ENCODE data around the gene PCSK6.

The PCSK6 gene

GRCh38 chr15:101391431-101391830 lies 98.1 kb downstream of the PCSK6 start:
- DNase-seq (ENCODE audit: low read depth) = no peak
- TF ChIP-seq, protein P1, sequence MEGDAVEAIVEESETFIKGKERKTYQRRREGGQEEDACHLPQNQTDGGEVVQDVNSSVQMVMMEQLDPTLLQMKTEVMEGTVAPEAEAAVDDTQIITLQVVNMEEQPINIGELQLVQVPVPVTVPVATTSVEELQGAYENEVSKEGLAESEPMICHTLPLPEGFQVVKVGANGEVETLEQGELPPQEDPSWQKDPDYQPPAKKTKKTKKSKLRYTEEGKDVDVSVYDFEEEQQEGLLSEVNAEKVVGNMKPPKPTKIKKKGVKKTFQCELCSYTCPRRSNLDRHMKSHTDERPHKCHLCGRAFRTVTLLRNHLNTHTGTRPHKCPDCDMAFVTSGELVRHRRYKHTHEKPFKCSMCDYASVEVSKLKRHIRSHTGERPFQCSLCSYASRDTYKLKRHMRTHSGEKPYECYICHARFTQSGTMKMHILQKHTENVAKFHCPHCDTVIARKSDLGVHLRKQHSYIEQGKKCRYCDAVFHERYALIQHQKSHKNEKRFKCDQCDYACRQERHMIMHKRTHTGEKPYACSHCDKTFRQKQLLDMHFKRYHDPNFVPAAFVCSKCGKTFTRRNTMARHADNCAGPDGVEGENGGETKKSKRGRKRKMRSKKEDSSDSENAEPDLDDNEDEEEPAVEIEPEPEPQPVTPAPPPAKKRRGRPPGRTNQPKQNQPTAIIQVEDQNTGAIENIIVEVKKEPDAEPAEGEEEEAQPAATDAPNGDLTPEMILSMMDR (IDR thresholded peaks at IDR 0.05; ENCODE audit: low read length, missing control alignments) = no peak
- no peak overlapping the region for H3K4me3 ChIP-seq (replicated peaks; ENCODE audit: low read depth, low read length)

DNA sequence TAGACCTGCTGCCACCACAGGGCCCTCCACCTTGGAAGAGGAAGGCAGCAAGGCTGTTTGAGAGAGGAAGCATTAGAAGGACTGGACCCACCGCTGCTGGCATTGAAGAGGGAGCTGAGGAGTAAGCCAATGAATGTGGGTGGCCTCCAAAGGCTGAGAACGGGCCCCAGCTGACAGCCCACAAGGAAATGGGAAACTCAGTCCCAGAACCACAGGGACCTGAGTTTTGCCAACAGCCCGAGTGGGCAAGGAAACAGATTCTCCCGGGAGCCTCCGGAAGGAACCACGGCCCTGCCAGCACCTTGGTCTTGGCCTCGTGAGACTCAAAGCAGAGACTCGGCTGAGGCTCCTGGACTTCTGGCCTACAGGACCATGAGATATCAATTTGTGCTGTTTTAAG lies 99.0 kb downstream of the PCSK6 start:
- TF ChIP-seq, protein P1 (IDR thresholded peaks at IDR 0.05; ENCODE audit: low read length, missing control alignments) = no peak
- DNase-seq (ENCODE audit: low read depth) = no peak

GRCh38 chr15:101390060-101390459 lies 99.4 kb downstream of the PCSK6 start:
- DNase-seq (ENCODE audit: low read depth) = no peak
- H3K4me3 ChIP-seq (replicated peaks; ENCODE audit: low read depth, low read length) = no peak overlapping the region
- TF ChIP-seq, protein P1 (IDR thresholded peaks at IDR 0.05; ENCODE audit: low read length, missing control alignments) = no peak

More for the DNA sequence above, 99.0 kb downstream of the PCSK6 start:
- H3K4me3 ChIP-seq (replicated peaks; ENCODE audit: low read depth, low read length) = no peak overlapping the region

- H3K4me3 ChIP-seq (replicated peaks; ENCODE audit: low read depth, low read length) = no peak overlapping the region
- DNase-seq (ENCODE audit: low read depth) = no peak
- TF ChIP-seq, protein P1 (IDR thresholded peaks at IDR 0.05; ENCODE audit: low read length, missing control alignments) = no peak
These were observed 100.1 kb downstream of the PCSK6 start for GRCh38 chr15:101389362-101389761.

- H3K4me3 ChIP-seq (replicated peaks; ENCODE audit: low read depth, low read length) = no peak overlapping the region
- TF ChIP-seq, protein P1 (IDR thresholded peaks at IDR 0.05; ENCODE audit: low read length, missing control alignments) = no peak
- DNase-seq (ENCODE audit: low read depth) = no peak
These were observed 101.5 kb downstream of the PCSK6 start for GRCh38 chr15:101388046-101388445.

- no peak for DNase-seq (ENCODE audit: low read depth)
- no peak overlapping the region for H3K4me3 ChIP-seq (replicated peaks; ENCODE audit: low read depth, low read length)
- TF ChIP-seq, protein P1 (IDR thresholded peaks at IDR 0.05; ENCODE audit: low read length, missing control alignments) = no peak
These were observed 101.9 kb downstream of the PCSK6 start for GRCh38 chr15:101387574-101387973.

DNA sequence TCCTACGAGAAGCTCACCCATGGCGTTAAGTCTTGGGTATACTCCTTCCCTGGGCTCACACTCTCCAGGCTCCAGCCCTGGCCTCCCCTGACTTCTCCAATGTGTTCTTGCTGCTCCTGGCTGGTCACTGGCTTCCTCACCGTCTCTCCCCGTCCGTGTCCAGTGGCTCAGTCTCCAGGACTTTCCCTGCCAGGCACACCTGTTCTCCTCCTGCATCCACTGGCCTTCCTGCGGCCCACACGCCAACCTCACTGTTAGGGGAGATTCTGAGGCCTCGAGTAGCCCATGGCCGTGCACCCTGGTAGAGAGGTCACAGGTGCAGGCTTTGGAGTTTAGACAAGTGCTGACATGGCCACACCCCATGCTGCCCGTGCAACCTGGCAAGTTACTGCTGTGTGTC lies 102.5 kb downstream of the PCSK6 start:
- DNase-seq (ENCODE audit: low read depth) = no peak
- TF ChIP-seq, protein P1 (IDR thresholded peaks at IDR 0.05; ENCODE audit: low read length, missing control alignments) = no peak

More for the DNA sequence above, 102.5 kb downstream of the PCSK6 start:
- H3K4me3 ChIP-seq (replicated peaks; ENCODE audit: low read depth, low read length) = no peak overlapping the region

Measured in fibroblast of pulmonary artery (primary cell).